Left ventricle myocardium inferior (tissue), 1 donor: ENCODE results near the gene ADAMTS14. TPM values are rescaled to one million over a fixed set of nuclear protein-coding genes. Genes with fewer than 3 reads are reported as not detected.

ENCODE experiments used
- DNase-seq: peaks from one replicate; pipeline ENCODE4 v3.0.0-alpha.2; 2020
- H3K27ac ChIP-seq: fragments of 200-600 bp; replicated peaks from 2 replicates; pipeline ENCODE4 v1.8.0; 2021
- H3K27me3 ChIP-seq: fragments of 200-600 bp; 2 replicates; pipeline ENCODE4 v1.8.0; 2021; ENCODE audit warnings: low read depth
- H3K36me3 ChIP-seq: fragments of 200-600 bp; 2 replicates; pipeline ENCODE4 v1.8.0; 2021
- H3K4me1 ChIP-seq: fragments of 200-600 bp; 2 replicates; pipeline ENCODE4 v1.8.0; 2021
- H3K4me3 ChIP-seq: fragments of 200-600 bp; 2 replicates; pipeline ENCODE4 v1.8.0; 2021; ENCODE audit warnings: mild to moderate bottlenecking, moderate library complexity
- H3K9me3 ChIP-seq: fragments of 200-600 bp; replicated peaks from 2 replicates; pipeline ENCODE4 v1.8.0; 2021
- intact Hi-C: fragments of 100-400 bp; cut with micrococcal nuclease; formaldehyde crosslinking; loops from one replicate; pipeline ENCODE4 v1.11.0; 2022
- total RNA-seq: library from RNA; stranded (reverse); fragmentation: NEBNext Ultra II Directional; extraction: Animal tissue kit (Norgen Biotek cat#: 25700); gene quantifications from one replicate; pipeline ENCODE4 v1.2.1, GENCODE V29; 2021
- TF ChIP-seq, protein P1 (sequence below): fragments of 200-600 bp; IDR thresholded peaks from 2 replicates; pipeline ENCODE4 v1.8.0; 2021; ENCODE audit warnings: antibody characterized with exemption, mild to moderate bottlenecking, borderline replicate concordance
- donor health status: DM: no; HTN: yes; CAD: no; lungs with severe emphysema.

The ADAMTS14 gene
- total RNA-seq, 1 donor from 2014 or later: 0.47 TPM

DNA sequence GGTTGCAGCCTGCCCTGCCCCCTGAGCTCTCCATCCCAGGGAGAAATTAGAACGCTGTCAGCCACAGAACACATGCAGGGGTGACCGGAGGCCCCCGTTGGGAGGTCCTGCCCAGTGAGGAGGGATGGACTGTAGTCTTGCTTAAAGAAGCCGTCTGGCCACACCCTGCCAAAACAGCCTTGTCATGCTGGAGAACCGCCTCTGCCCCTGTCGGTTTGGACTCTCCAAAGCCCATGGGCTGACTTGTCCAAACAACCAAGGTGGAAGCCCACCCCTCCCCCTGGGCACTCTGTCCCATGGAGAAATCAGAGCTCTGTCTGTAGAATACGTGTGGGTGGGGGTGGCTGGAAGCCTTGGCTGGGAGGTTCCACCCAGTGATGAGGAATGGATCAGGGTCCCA lies 125.5 kb downstream of the ADAMTS14 start:
- Histone ChIP-seq H3K36me3 (no peaks in the 10 kb centered on the region), H3K27ac (no peak overlapping the region), H3K4me3 (no peak overlapping the region), H3K4me1 (no peaks in the 10 kb centered on the region), H3K27me3 (peaks cover 17% of the 10 kb centered on the region), H3K9me3 (no peaks in the 10 kb centered on the region)
- intact Hi-C loops: no loop called here
- DNase-seq: no peak
- TF ChIP-seq, protein P1, sequence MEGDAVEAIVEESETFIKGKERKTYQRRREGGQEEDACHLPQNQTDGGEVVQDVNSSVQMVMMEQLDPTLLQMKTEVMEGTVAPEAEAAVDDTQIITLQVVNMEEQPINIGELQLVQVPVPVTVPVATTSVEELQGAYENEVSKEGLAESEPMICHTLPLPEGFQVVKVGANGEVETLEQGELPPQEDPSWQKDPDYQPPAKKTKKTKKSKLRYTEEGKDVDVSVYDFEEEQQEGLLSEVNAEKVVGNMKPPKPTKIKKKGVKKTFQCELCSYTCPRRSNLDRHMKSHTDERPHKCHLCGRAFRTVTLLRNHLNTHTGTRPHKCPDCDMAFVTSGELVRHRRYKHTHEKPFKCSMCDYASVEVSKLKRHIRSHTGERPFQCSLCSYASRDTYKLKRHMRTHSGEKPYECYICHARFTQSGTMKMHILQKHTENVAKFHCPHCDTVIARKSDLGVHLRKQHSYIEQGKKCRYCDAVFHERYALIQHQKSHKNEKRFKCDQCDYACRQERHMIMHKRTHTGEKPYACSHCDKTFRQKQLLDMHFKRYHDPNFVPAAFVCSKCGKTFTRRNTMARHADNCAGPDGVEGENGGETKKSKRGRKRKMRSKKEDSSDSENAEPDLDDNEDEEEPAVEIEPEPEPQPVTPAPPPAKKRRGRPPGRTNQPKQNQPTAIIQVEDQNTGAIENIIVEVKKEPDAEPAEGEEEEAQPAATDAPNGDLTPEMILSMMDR: no peak

DNA sequence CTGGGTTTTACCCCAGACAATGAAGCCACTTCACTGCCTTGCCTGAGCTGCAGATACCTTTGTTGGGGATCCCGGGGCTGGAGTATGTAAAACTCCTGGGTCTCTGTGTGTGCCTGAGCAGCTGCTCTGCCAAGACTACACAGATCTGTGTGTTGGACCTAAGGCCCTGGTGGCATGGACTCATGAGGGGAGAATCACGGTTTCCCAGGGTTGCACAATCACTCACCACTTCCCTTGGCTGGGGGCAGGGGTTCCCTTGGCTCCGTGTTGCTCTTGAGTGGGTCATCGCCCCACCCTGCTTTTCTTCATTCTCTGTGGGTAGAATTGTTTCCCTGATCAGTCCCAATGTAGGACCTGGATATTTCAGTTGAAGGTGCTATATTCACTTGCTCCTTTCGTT lies 126.8 kb downstream of the ADAMTS14 start:
- H3K36me3 ChIP-seq: no peaks in the 10 kb centered on the region
- peaks cover 8% of the 10 kb centered on the region for H3K4me1 ChIP-seq
- H3K9me3 ChIP-seq: no peaks in the 10 kb centered on the region
- TF ChIP-seq, protein P1: no peak
- intact Hi-C loops: no loop called here
- no peak for DNase-seq
- no peak overlapping the region for H3K4me3 ChIP-seq
- H3K27me3 ChIP-seq: peaks cover 17% of the 10 kb centered on the region
- H3K27ac ChIP-seq: no peak overlapping the region

DNA sequence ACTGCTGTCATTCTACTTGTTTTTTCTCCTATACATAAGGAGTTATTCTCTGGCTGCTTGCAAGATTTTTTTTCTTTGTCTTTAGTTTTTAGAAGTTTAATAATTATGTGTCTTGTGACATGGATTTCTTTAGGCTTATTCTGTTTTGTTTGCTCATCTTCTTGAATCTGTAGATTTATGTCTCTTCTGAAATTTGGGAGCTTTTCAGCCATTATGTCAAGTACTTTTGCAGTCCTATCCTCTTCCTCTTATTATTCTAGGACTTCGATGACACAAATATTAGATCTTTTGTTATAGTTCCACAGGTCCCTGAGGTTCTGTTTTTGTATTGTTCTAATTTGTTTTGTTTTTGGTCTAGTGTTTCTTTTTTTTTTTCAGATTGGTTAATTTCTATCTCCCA lies 129.5 kb downstream of the ADAMTS14 start:
- no peak for DNase-seq
- intact Hi-C loops: no loop called here
- Histone ChIP-seq H3K9me3 (no peaks in the 10 kb centered on the region), H3K27ac (no peak overlapping the region), H3K4me1 (peaks cover 14% of the 10 kb centered on the region), H3K36me3 (no peaks in the 10 kb centered on the region), H3K27me3 (peaks cover 17% of the 10 kb centered on the region), H3K4me3 (no peak overlapping the region)
- TF ChIP-seq, protein P1: no peak

DNA sequence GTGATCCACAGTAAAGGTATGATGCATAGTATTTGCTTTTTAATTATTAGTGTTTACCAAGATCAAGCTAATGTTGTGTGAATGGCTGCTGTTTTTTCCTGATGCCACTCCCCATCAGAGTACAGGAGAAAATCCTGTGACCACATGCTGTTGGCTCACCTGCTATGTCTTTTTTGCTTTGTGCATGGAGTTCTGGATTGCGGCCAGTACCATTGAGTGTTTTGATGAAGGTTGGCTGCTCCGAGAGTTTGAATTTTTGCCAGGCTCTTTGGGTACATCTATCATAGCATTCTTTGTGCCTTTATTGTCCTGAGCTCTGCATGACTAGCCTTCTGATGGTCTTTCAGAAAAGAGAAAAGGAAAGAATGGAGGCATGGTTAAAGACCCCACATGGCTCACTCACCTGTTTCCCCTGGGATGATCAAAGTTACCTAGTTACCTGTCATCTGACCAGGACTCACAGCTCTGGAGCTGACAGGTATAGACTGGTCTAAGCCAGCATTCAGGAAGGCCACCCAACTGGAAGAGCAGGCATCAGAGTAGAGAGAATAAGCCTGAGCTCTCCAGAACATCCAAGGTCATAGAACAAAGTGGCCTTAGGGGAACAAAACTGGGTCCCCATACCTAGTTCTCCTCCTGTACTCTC lies 131.6 kb downstream of the ADAMTS14 start:
- TF ChIP-seq, protein P1: no peak
- no peak for DNase-seq
- Histone ChIP-seq H3K4me3 (no peak overlapping the region), H3K36me3 (no peaks in the 10 kb centered on the region), H3K27me3 (peaks cover 4% of the 10 kb centered on the region), H3K4me1 (peaks cover 19% of the 10 kb centered on the region), H3K27ac (no peak overlapping the region), H3K9me3 (no peaks in the 10 kb centered on the region)
- intact Hi-C loops: no loop called here

DNA sequence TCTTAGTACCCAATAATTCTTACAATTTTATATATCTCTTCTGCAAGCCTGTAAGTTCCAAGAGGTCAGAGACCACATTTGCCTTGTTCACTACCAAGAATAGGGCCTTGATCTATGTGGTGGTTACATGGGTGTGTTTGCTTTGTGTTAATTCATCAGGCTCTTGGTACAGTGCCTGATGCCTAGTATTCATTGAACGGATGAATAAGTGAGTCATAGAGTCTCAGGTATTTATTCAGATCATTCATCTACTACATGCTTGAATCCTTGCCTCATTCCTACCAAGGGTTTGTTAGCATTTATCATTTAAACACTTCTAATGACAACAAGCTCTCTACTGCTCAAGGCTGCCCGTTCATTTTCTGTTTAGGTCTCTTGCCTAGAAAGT lies 132.1 kb downstream of the ADAMTS14 start:
- no peak overlapping the region for H3K4me3 ChIP-seq
- intact Hi-C loops: no loop called here
- no peaks in the 10 kb centered on the region for H3K36me3 ChIP-seq
- H3K27ac ChIP-seq: no peak overlapping the region
- no peak for DNase-seq
- H3K4me1 ChIP-seq: peaks cover 21% of the 10 kb centered on the region
- H3K9me3 ChIP-seq: no peaks in the 10 kb centered on the region
- no peaks in the 10 kb centered on the region for H3K27me3 ChIP-seq
- TF ChIP-seq, protein P1: no peak
